HG03103 (cell line): ENCODE data around the gene SOBP.

Experiments
- ATAC-seq: cut with Tn5 transposase; IDR thresholded peaks from one replicate; pipeline ENCODE4 v1.9.1; 2021; ENCODE audit warnings: low read depth; ENCODE audit not compliant: unreplicated experiment

The SOBP gene

DNA sequence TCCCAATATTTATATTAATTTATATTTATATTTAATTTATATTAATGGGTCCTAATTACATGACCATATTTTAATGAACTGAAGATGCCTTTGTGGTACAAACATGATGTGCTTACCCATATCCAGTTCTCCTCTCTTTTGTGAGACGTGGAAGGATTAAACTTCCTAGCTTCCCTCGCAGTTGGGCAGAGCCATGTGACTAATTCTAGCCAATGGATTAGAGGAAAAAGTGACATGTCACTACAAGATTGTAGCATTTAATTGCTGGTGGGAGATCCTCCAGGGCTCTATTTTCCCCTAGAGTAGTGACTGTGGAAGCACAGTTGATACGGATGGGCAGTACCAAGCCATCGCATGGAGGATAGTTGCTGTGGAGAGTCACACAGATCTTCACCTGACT lies 4.8 kb upstream of the SOBP start:
- ATAC-seq: no peak

DNA sequence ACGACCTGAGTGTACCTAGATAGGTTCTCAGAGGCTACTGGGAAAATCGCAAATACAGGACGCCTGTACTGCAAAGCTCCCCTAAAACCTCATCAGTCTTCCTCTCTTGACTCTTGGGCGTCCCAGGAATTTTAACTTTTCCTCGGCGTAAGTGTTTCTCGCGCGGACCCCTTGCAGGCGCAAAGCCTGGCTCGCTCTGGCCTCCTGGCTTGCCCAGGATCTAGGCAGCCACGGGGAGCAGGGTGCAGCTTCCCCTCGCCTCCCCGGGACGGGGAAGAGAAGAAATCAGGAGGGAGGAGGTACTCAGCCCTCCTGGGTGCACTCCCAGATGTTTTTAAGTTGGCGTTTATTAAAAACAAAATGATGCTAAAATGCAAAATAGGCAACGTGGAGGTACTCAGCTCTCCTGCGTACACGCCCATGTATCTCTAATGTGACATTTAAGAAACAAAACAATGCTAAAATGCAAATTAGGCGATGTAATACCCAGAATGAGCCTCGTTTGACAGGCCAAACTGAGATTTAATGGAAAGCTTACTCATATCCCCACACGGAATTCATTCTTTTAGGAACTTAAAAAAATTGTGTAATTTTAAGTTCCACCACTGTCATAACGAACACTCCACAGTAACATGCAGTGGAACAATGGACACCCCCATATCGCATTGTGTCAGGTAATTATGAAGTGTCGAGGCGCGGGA lies 1.6 kb upstream of the SOBP start:
- no peak for ATAC-seq

GRCh38 chr6:107488875-107489635 lies 862 bp upstream of the SOBP start:
- ATAC-seq: no peak

DNA sequence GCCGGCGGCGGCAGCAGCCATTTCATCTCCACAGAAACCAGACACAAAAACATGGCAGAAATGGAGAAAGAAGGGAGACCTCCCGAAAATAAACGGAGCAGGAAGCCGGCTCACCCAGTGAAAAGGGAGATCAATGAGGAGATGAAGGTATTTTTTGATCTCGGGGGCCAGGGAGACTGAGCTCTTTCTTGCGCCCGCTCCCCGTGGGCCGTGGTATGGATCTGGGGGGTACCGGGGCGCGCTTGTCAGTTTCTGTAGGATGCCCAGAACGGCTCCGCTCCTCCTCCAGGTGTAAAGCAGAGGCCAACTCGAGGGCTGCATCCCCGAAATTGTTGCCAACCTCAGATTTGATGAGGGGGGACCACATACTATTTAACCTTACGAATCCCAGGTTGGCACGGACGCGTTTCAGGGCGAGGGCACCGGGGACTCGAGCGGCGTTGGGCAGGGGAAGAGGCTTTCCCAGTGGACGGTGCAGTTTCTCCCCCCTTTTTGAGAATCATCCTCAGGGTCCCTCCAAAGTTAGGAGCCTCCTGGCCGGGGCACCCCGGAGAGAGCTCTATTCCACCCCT lies 735 bp downstream of the SOBP start:
- ATAC-seq: no peak

DNA sequence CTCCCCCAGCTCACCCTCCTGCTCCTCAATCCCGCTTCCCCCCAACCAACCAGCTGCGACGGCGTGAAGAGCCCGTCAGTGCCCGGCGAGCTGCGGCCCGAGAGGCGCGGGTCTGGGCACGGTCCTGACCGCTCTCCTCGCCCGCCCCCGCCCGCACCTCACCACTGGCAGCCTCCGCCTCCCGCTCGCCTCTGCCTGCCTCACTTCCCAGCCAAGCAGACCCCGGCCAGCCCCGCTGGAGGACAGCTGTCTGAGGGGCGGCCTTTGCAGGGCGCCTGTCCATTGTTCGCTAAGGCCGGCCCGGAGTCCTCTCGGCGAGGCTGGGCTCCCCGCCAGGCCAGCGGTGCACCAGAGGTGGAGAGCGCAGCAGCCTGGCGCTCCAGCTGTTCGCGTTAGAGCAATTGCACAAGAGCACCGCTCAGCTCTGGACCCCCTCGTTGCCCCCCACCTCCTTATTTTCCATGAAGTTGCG lies 1.3 kb downstream of the SOBP start:
- no peak for ATAC-seq

DNA sequence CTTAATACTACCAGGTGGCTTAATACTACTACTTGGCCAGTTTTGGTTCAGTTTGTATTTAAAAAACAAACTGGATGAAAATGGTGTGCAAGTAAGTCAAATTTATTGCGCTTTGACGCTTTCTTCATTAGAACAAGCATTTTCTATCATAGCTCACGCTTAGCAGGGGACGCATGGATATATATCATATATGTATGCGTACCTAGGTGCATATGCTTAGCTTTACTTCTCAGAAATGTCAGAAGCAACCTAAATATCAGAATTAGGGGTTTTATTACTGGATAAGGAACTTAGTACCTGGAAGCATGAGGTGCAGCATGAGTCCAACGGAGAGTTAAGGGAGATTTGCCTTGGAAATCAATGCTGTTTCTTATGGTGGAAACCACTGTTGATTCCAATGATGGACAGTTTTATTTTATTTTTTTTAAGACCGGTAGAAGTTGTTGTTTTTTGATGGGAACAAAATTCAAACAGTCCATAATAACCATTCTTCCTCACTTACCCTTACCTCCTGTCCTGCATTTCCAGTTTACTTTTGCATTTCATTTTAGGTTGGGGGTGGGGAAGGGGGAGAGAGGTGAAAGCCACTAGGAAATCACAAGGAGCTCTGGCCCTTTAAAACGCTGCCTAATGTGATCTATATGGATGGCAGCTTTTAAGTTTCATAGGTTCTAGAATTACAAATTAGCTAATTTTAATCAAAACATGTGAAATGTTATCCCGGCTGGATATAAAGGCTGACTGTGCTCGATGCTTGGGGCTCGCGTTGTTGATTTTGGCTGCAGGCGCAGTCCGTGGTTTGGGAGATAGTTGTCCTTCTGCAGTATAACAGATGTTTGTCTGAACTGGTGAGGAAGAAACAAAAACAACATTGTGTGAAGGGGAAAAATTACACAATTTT lies 2.1 kb downstream of the SOBP start:
- ATAC-seq: no peak

DNA sequence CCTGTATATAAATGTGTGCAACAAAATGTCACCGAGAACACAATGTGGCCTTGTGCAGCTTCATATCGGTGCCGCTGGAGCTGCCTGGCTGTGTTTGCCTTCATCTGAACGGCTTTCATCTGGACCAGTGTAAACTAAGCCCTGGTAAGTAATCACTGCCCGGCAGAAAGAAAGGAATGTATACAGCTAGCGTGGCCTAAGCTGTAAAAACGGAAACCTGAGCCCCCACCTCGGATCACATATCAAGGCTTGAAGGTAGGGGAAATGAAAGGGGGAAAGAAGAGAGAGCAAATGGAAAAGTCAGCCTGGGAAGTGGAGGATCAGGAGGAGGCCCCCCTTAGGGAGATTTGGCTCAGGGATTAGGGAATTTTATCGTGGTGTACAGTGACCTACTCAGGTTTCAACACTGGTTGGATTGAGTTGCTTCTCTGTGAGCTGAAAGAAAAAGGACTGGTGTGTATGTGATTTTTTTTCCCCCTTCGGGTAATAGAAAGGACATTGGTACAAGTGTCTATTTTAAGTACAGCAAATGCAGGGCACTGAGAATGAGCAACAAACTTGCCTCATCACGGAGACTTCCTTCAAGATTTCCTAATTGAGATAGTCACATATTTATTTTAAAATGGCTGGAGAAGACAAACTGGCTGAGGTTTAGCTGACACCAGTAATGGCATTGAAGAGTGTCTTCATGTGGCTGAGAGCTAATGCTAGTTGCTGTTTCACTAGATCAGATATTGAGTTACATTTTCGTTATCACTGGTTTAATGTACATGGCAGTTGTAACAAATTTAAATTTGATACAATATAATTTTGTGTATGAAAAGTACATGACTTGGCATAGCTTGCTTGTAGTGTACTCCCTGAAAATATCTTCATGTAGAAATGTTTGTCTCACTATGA lies 3.5 kb downstream of the SOBP start:
- no peak for ATAC-seq

DNA sequence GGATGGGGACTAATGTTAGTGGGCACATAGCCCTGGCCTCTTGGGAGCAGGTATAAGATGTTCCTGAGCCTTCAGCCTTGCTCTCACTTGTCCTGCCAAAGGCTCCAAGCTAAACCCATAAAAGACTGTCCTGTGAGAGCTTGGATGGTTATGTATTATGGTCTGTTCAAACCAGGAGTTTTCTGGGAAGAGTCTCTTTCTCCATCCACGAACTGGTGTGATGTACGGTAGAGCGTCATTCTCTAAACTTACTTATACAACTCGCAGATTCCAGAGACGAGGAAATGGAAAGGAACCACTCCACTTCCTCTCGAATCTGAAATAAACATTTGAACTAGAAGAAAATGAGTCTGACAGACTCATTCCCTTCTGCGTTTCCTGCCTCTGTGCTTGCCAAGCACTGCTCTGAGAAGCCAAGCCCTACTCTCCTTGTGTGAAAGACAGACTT lies 5.3 kb downstream of the SOBP start:
- no peak for ATAC-seq

- no peak for ATAC-seq
Observed at GRCh38 chr6:107495971-107496370, 6.1 kb downstream of the SOBP start.

DNA sequence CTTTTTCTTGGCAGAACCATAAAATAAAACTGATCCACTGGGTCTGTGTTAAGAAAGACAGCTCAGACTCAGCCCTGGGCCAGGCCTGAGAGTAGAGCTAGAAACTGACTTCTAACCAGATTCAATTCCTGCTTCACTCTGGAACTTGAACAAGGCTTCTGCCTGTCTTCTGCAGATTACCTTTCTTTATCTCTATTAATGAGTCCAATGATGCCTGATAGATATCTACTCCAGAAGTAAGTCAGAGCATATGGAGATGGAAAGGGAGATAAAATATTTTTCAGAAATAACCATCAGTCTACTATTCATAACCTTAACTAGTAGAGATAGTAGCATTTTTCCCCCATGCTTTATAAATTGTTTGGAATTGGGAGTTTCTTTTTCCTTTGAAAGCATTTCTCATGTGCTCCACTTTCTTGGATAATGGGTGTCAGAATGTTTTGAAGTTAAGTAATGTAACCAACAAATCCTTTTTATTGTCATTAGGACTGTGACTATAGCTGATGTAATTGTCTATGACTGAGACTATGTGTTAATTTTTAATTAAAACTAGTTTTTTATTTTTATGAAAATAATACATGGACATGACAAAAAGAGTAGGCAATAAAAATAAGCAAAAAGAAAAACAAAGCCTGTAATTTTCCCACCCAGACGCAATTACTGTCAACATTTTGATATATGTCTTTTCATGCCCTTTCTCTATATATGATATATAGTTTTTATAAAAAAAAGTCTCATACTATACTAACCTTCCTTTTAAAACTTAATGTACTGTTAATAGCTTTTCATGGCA lies 7.2 kb downstream of the SOBP start:
- no peak for ATAC-seq

DNA sequence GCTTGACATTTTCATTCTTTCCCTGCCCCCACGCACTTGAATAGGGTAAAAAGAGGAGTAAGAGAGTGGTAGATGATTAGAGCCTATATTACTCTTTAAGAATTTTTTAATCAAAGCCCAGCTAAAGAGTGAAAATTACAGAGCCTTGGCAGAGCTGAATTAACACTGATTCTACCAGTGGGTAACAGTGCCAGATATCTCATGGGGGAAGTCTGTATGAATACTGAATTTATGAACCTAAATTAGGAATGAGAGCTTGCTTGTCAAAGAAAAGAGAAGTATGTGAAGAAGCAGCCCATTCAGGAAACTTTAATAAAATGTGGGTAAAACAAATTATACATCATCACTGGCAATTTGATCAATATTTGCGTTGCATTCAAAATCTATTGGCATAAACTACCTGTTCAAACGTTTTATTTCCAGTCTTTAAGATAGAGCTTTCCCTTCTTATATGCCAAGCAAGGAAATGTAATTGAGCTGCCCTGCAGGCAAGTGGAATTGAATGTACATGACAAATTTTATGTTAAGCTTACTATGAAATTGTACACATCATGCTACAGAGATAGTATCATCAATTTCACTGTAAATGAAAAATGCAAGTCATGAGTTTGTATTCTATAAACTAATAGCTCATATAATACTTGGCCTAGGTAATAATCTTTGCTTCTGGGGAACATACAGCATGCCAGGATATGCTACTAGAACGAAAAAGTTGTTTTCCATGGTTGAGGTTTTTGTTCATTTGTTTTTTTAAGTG lies 14.5 kb downstream of the SOBP start:
- ATAC-seq: no peak

- no peak for ATAC-seq
Observed at GRCh38 chr6:107506145-107506544, 16.2 kb downstream of the SOBP start.

DNA sequence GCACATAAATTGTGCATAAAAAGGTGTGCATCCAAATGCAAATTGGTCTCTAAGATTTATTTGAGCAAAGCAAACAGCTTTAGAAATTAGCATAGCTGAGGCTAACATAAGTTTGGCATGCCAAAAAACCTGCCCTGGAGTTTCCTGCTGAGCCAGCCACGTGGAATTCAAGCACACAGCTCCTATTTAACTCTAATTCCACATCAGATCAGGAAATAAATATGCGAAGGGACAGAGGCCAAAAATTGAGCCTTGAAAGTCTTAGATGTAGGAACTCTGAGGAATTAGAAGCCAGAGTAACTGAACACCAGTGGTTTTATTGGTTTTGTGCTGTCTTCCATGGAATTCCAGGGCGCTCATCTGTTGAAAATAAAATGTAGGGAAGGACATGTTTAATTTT lies 19.6 kb downstream of the SOBP start:
- no peak for ATAC-seq

DNA sequence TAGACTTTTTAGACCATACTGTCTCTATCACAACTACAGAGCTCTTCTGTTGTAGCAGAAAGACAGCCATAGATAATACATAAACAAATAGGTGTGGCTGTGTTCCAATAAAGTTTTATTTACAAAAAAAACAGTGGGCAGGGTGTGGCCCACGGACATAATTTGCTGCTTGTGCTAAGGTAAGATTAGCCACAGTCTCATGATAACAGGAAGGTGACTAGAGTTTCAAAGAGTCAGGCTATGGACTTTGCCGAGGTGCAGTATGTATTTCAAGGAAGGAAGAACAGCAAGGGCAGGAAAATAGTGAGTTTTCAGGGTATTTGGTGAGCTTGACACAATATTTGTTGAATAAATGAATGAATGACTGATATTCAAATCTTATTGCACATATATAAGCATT lies 20.2 kb downstream of the SOBP start:
- ATAC-seq: no peak

DNA sequence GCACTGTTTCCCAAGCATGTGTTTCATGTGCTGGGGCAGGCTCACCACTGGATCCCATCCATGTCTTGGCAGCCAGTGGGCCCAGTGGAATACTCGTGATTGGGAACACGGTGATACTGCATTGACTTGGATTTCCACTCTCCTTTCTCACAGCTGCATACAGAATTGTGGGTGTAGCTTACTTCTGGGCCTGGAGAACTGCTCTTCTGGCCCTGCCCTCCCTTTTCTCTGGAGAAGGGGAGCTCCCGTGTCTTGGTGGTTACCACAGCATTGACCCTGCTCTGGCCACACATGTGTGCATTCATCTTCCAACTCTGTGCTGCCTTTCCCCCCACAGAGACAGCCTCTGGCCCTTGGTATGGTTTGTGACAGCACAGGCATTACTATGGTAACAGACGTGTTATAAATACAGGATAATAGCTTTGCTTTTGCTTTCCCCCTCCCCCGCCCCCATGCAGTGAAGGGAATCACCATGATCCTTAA lies 21.6 kb downstream of the SOBP start:
- no peak for ATAC-seq

DNA sequence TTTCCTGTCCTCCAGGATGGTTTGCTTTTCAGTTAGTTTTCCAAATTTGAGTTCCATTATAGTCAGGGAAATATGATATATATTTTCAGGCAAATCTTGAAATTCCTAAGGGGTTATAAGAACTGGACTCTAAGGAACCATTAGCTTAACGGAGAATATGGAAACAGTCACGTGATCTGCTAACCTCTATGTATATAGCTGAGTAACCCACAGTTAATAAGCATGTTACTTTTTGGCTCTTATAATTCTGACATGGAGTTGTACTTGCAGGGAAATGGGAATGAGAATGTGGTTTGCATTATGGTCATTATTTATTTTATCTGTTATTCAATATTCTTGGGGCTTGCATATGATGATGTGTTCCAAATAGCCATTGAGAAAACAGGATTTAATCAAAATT lies 23.3 kb downstream of the SOBP start:
- ATAC-seq: no peak

GRCh38 chr6:107515955-107516354 lies 26.0 kb downstream of the SOBP start:
- no peak for ATAC-seq

DNA sequence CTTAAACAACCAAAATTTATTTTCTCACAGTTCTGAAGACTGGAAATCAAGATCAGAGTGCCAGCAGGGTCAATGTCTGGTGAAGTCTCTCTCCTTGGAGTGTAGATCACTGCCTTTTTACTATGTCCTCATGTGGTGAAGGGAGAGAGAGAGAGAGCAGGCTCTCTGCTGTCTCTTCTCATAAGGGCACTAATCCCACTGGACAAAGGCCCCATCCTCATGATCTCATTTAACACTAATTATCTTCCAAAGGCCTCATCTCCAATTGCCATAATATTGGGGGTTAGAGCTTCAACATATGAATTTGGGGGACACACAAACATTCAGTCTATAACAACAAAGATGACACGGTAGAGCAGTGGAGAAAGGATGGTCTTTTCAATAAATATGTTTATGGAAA lies 27.4 kb downstream of the SOBP start:
- ATAC-seq: no peak
